Adipose tissue (tissue), 3 donors: ENCODE results near the gene SFRP5. TPM values are rescaled to one million over a fixed set of nuclear protein-coding genes. Genes with fewer than 3 reads are reported as not detected.

Experiments used
- H3K27ac ChIP-seq: one replicate; pipeline ENCODE4 v1.5.1; 2013; ENCODE audit warnings: low read depth, low read length
- WGBS, 3 donors: extraction: QIAGEN DNeasy Blood & Tissue Kit; methylation state at CpG; one replicate each; pipeline ENCODE4 v1.1.7; 2013; 5-methylcytosine and 5-hydroxymethylcytosine counted together
- polyA plus RNA-seq, 3 donors: library from polyadenylated mRNA; stranded (reverse); fragments of 200-250 nt; gene quantifications; one replicate each; pipeline ENCODE4 v1.2.3, GENCODE V29; 2013
- donor health status: healthy with polysubstance abuse.
- donor health status: Bipolar disorder and iron deficiency.
- donor health status: healthy.

The SFRP5 gene
- polyA plus RNA-seq, 3 donors: 0.11 to 86.2 (median 0.67) TPM

- 80 to 88% (median 83%) methylated on average over 12 of the region's 12 CpGs for WGBS, 3 donors
- H3K27ac ChIP-seq: no peak overlapping the region
These were observed 49.7 kb downstream of the SFRP5 start for GRCh38 chr10:97721871-97722780.

- no peak overlapping the region for H3K27ac ChIP-seq
- 77 to 94% (median 91%) methylated on average over 2 of the region's 2 CpGs for WGBS, 3 donors
These were observed 52.2 kb downstream of the SFRP5 start for GRCh38 chr10:97719602-97720001.

- H3K27ac ChIP-seq: no peak overlapping the region
- 33 to 57% (median 36%) methylated on average over 8 of the region's 8 CpGs for WGBS, 3 donors
These were observed 53.1 kb downstream of the SFRP5 start for GRCh38 chr10:97718659-97719142.

- WGBS, 3 donors: 43 to 76% (median 49%) methylated on average over 6 of the region's 6 CpGs
- no peak overlapping the region for H3K27ac ChIP-seq
These were observed 53.6 kb downstream of the SFRP5 start for GRCh38 chr10:97718178-97718577.

GRCh38 chr10:97717627-97718026, 54.2 kb downstream of the SFRP5 start:
- WGBS, 3 donors: 88 to 95% (median 93%) methylated on average over 7 of the region's 7 CpGs
- no peak overlapping the region for H3K27ac ChIP-seq

Other genes with a start within 250 kb of the SFRP5 start
- gene ANKRD2, start 199.2 kb downstream of the SFRP5 start, polyA plus RNA-seq: 1 to 10 TPM in 1 of 3 donors, under 1 TPM in 2; 0.21 to 2.5 (median 0.67) TPM
- 1 to 10 TPM; 1.2 to 6.6 (median 4.6) TPM for gene HOGA1, start 187.6 kb downstream of the SFRP5 start, polyA plus RNA-seq
- under 1 TPM in 1 of 3 donors, not detected in 2; 0.10 TPM for gene C10orf62, start 182.3 kb downstream of the SFRP5 start, polyA plus RNA-seq
- 1 to 10 TPM; 2.8 to 4.6 (median 4.0) TPM for gene MORN4, start 138.5 kb downstream of the SFRP5 start, polyA plus RNA-seq
- gene PI4K2A, start 131.3 kb downstream of the SFRP5 start, polyA plus RNA-seq: 1 to 10 TPM; 2.7 to 9.7 (median 8.6) TPM
- 10 to 100 TPM in 2 of 3 donors, 1 to 10 TPM in 1; 8.5 to 38.3 (median 27.8) TPM for gene AVPI1, start 84.8 kb downstream of the SFRP5 start, polyA plus RNA-seq
- gene MARVELD1, start 58.3 kb downstream of the SFRP5 start, polyA plus RNA-seq: 10 to 100 TPM in 1 of 3 donors, 1 to 10 TPM in 2; 4.5 to 29.9 (median 8.7) TPM
- gene ZFYVE27, start 34.9 kb downstream of the SFRP5 start, polyA plus RNA-seq: 10 to 100 TPM; 13.5 to 16.4 (median 14.6) TPM
- 1 to 10 TPM in 1 of 3 donors, under 1 TPM in 2; 0.11 to 2.7 (median 0.43) TPM for gene GOLGA7B, start 77.8 kb upstream of the SFRP5 start, polyA plus RNA-seq